MM.1S (cell line): Measurements from ENCODE around the gene WDR64.

Source experiments
- CTCF ChIP-seq: fragments of 300-600 bp; sonication (generic); IDR thresholded peaks from 2 replicates; pipeline ENCODE4 v1.5.1; 2016; ENCODE audit warnings: antibody characterized with exemption, low read length, mixed read lengths
- EZH2phosphoT487 ChIP-seq: fragments of 300-600 bp; sonication (generic); IDR thresholded peaks from 2 replicates; pipeline ENCODE4 v1.6.1; 2018; ENCODE audit warnings: antibody characterized with exemption, low read length

- no peak for TF ChIP-seq CTCF
- no peak for TF ChIP-seq EZH2phosphoT487
These were observed 171.8 kb downstream of the WDR64 start for GRCh38 chr1:241823925-241824324.
